A375 (cell line): ENCODE results near the gene ZFY. TPM values are rescaled to one million over a fixed set of nuclear protein-coding genes. Genes with fewer than 3 reads are reported as not detected.

Experiments used
- small RNA-seq: library from RNA; depleted of rRNA; stranded (forward); fragments of <200 nt; gene quantifications from one replicate; pipeline ENCODE3, GENCODE V24; 2014
- total RNA-seq: library from RNA; depleted of rRNA; stranded (reverse); fragments of >200 nt; shearing (Covaris generic); gene quantifications from 2 replicates; pipeline ENCODE4 v1.2.3, GENCODE V29; 2014; rRNA removed

Gene ZFY
- total RNA-seq: not detected in 2 replicates

GRCh38 chrY:2934861-2935715 is at the start of gene ZFY:
ZFY (plus strand) TSS chrY:2935381; CDS start chrY:2953937, 18,556 bp downstream.

Small RNAs within 50 kb of the gene (small RNA-seq; reads per million reads assigned to genes)
- gene EEF1A1P41: not detected

Other genes with a start within 250 kb of the ZFY start
- not detected in 2 replicates for gene SRY, start 147.7 kb upstream of the ZFY start, total RNA-seq
- gene RPS4Y1, start 93.8 kb upstream of the ZFY start, total RNA-seq: not detected in 2 replicates